Measurements from ENCODE around the gene IL6.

- TF ChIP-seq POLR2A (IDR thresholded peaks at IDR 0.05), result no peak
- TF ChIP-seq CTCF (IDR thresholded peaks at IDR 0.05), result no peak
Measured at GRCh38 chr7:22697876-22698606, 29.0 kb upstream of the IL6 start.

All from sigmoid colon (tissue), 3 donors.